ENCODE measurements around the gene C11orf98.
A peak's percentile ranks its signal among the peaks of the same experiment; 100 is the strongest.
"Not testable (repeated sequence)": the region's sequence is repeated elsewhere in the genome, so short reads cannot be mapped to it uniquely, and the experiment has no call there.

C11orf98 gene

DNA sequence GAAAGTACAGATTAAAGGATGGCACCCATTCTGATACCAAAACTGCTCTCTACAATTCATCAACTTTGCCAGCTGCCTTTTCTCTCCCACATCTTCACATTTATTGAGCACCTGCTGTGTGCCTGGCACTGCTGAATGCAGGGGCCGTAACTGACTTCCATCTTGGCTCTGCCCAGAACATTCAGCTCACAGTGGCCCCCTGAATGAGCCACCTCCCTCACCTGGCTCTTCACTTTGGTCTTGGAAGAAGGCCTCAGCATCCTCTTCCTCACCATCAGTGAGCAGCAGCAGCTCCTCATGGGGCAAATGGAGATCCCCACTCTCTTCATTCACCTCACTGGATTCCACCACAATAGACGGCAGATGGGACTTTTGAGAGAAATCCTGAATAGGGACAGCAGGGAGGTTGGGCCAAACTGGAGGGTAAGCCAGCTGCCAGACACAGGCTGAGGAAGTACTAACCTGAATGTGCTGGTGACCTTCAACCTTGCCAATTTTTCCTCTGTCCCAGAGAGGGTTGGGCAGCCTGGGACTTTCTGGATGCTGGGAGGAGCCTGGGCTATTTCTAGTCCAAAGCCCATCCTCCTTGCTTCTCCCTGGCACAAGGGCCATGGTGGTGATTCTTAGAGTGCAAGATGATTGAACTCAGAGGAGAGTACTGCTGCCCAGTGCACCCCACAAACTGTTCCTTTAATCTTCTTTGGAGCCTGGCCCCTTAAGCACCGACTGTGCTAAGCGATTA is 4.6 kb upstream of the C11orf98 start:
- no peaks in the 10 kb centered on the region for H3K9me3 ChIP-seq (ENCODE audit: control insufficient read depth, low read length)
- H3K4me3 ChIP-seq (ENCODE audit: low read length): peak overlapping the region; percentile 92
- peak overlapping the region; percentile 96 for H3K9ac ChIP-seq (ENCODE audit: low read length)
- DNase-seq (ENCODE audit: low read depth): no peak
- no peaks in the 10 kb centered on the region for H3K27me3 ChIP-seq (replicated peaks; ENCODE audit: control insufficient read depth, insufficient read depth, low read length)
- H3K4me1 ChIP-seq (ENCODE audit: control insufficient read depth, insufficient read depth, low read length): peaks cover 44% of the 10 kb centered on the region
- peaks cover 30% of the 10 kb centered on the region for H3K36me3 ChIP-seq (ENCODE audit: control insufficient read depth, insufficient read depth, low read length, severe bottlenecking)

DNA sequence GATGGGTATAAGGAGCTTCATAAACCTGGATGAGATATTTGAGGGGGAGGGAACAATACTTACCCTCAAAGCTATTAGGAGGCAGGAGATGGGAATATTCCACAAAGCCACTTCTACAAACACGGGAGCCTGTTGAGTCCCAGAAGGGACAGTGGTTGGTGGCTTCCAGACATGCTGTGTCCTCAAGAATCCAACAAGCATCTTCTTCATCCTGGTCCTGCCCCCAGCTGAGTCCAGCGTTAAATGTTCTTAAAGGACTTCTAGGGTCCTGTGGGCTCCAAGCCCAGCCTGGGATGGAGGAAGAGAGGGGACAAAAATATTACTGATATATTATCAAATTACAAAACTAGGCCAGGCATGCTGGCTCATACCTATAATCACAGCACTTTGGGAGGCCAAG is 2.5 kb upstream of the C11orf98 start:
- no peak for DNase-seq (ENCODE audit: low read depth)
- Histone ChIP-seq H3K9ac (ENCODE audit: low read length) (peak overlapping the region; percentile 94), H3K4me3 (ENCODE audit: low read length) (peak overlapping the region; percentile 98), H3K9me3 (ENCODE audit: control insufficient read depth, low read length) (no peaks in the 10 kb centered on the region), H3K36me3 (ENCODE audit: control insufficient read depth, insufficient read depth, low read length, severe bottlenecking) (peaks cover 30% of the 10 kb centered on the region), H3K27me3 (replicated peaks; ENCODE audit: control insufficient read depth, insufficient read depth, low read length) (no peaks in the 10 kb centered on the region), H3K4me1 (ENCODE audit: control insufficient read depth, insufficient read depth, low read length) (peaks cover 28% of the 10 kb centered on the region)

DNA sequence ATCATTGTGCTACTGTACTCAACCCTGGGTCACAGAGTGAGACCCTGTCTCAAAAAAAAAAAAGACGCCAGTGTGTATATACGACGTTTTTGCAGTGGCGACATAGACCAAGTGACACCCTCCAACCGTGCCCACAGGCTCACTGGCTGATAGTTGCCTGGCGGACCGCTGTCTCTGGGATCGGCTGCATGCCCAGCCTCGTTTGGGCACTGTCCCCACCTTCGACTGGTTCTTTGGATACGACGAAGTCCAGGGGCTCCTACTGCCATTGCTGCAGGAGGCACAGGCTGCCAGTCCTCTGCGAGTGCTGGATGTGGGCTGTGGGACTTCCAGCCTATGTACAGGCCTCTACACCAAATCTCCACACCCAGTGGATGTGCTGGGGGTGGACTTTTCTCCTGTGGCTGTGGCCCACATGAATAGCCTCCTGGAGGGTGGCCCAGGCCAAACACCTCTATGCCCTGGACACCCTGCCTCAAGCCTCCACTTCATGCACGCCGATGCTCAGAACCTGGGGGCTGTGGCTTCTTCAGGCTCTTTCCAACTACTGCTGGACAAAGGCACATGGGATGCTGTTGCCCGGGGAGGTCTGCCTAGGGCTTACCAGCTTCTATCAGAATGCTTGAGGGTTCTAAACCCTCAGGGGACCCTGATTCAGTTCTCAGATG is 1.4 kb upstream of the C11orf98 start:
- peaks cover 27% of the 10 kb centered on the region for H3K4me1 ChIP-seq (ENCODE audit: control insufficient read depth, insufficient read depth, low read length)
- H3K4me3 ChIP-seq (ENCODE audit: low read length): peak overlapping the region; percentile 98
- peaks cover 39% of the 10 kb centered on the region for H3K36me3 ChIP-seq (ENCODE audit: control insufficient read depth, insufficient read depth, low read length, severe bottlenecking)
- H3K9me3 ChIP-seq (ENCODE audit: control insufficient read depth, low read length): no peaks in the 10 kb centered on the region
- peak overlapping the region; percentile 94 for H3K9ac ChIP-seq (ENCODE audit: low read length)
- H3K27me3 ChIP-seq (replicated peaks; ENCODE audit: control insufficient read depth, insufficient read depth, low read length): no peaks in the 10 kb centered on the region
- no peak for DNase-seq (ENCODE audit: low read depth)

GRCh38 chr11:62665599-62666258 is 719 bp upstream of the C11orf98 start:
- peak overlapping the region; percentile 98 for H3K4me3 ChIP-seq (ENCODE audit: low read length)
- no peaks in the 10 kb centered on the region for H3K9me3 ChIP-seq (ENCODE audit: control insufficient read depth, low read length)
- peak; percentile 77 for DNase-seq (ENCODE audit: low read depth)
- peaks cover 27% of the 10 kb centered on the region for H3K4me1 ChIP-seq (ENCODE audit: control insufficient read depth, insufficient read depth, low read length)
- H3K9ac ChIP-seq (ENCODE audit: low read length): peak overlapping the region; percentile 94
- H3K36me3 ChIP-seq (ENCODE audit: control insufficient read depth, insufficient read depth, low read length, severe bottlenecking): peaks cover 42% of the 10 kb centered on the region
- no peaks in the 10 kb centered on the region for H3K27me3 ChIP-seq (replicated peaks; ENCODE audit: control insufficient read depth, insufficient read depth, low read length)

- peak overlapping the region; percentile 94 for H3K9ac ChIP-seq (ENCODE audit: low read length)
- peaks cover 21% of the 10 kb centered on the region for H3K4me1 ChIP-seq (ENCODE audit: control insufficient read depth, insufficient read depth, low read length)
- peaks cover 42% of the 10 kb centered on the region for H3K36me3 ChIP-seq (ENCODE audit: control insufficient read depth, insufficient read depth, low read length, severe bottlenecking)
- no peaks in the 10 kb centered on the region for H3K27me3 ChIP-seq (replicated peaks; ENCODE audit: control insufficient read depth, insufficient read depth, low read length)
- H3K4me3 ChIP-seq (ENCODE audit: low read length): peak overlapping the region; percentile 98
- DNase-seq (ENCODE audit: low read depth): no peak
- no peaks in the 10 kb centered on the region for H3K9me3 ChIP-seq (ENCODE audit: control insufficient read depth, low read length)
Measured at GRCh38 chr11:62664405-62665074, 470 bp downstream of the C11orf98 start.

DNA sequence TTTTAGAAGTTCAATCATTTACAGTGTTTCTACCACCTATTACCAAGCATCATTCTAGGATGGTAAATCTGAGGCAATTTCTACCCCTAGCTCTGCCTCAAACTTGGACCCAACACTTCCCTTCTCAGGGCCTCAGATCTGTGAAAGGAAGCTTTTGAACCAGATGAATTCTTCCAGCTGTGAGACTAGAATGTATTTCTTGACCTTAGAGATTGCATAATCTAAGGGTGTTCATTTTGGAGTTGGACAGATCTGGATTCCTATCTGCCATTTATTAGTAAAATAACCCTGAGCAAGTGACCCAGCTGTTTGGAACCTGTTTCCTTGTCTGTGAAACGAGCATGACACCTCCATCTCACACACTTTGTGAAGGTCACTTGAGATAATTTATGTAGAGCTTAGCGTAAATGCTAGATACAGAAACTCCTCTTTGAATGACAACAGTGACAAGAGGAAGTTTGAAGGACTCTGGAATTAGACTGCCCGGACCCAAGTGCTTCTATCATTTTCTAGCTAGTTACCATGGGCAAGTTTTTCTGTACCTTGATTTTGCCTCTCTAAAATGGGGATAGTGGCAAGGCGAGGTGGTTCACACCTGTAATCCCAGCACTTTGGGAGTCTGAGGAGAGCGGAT is 8.1 kb downstream of the C11orf98 start:
- Histone ChIP-seq H3K4me1 (ENCODE audit: control insufficient read depth, insufficient read depth, low read length) (peaks cover 8% of the 10 kb centered on the region), H3K9me3 (ENCODE audit: control insufficient read depth, low read length) (no peaks in the 10 kb centered on the region), H3K27me3 (replicated peaks; ENCODE audit: control insufficient read depth, insufficient read depth, low read length) (no peaks in the 10 kb centered on the region), H3K36me3 (ENCODE audit: control insufficient read depth, insufficient read depth, low read length, severe bottlenecking) (peaks cover 7% of the 10 kb centered on the region), H3K4me3 (ENCODE audit: low read length) (no peak overlapping the region), H3K9ac (ENCODE audit: low read length) (no peak overlapping the region)
- peak; percentile 41 for DNase-seq (ENCODE audit: low read depth)

DNA sequence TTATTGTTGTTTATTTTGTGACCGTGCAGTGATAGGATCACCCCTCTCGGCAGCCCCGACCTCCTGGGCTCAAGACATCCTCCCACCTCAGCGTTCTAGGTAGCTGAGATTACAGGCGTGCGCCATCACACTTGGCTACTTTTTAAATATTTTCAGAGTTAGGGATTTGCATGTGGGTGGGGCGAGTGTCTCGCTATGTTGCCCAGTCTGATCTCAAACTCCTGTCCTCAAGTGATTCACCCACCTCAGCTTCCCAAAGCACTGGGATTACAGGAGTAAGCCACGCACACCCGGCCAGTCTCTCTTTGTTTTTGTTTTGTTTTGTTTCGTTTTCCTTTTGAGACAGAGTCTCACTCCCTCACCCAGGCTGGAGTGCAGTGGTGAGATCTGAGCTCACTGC is 10.7 kb downstream of the C11orf98 start:
- Histone ChIP-seq H3K9ac (ENCODE audit: low read length) (no peak overlapping the region), H3K4me1 (ENCODE audit: control insufficient read depth, insufficient read depth, low read length) (peaks cover 13% of the 10 kb centered on the region), H3K4me3 (ENCODE audit: low read length) (no peak overlapping the region), H3K27me3 (replicated peaks; ENCODE audit: control insufficient read depth, insufficient read depth, low read length) (no peaks in the 10 kb centered on the region), H3K9me3 (ENCODE audit: control insufficient read depth, low read length) (no peaks in the 10 kb centered on the region), H3K36me3 (ENCODE audit: control insufficient read depth, insufficient read depth, low read length, severe bottlenecking) (peaks cover 6% of the 10 kb centered on the region)
- DNase-seq (ENCODE audit: low read depth): no peak

DNA sequence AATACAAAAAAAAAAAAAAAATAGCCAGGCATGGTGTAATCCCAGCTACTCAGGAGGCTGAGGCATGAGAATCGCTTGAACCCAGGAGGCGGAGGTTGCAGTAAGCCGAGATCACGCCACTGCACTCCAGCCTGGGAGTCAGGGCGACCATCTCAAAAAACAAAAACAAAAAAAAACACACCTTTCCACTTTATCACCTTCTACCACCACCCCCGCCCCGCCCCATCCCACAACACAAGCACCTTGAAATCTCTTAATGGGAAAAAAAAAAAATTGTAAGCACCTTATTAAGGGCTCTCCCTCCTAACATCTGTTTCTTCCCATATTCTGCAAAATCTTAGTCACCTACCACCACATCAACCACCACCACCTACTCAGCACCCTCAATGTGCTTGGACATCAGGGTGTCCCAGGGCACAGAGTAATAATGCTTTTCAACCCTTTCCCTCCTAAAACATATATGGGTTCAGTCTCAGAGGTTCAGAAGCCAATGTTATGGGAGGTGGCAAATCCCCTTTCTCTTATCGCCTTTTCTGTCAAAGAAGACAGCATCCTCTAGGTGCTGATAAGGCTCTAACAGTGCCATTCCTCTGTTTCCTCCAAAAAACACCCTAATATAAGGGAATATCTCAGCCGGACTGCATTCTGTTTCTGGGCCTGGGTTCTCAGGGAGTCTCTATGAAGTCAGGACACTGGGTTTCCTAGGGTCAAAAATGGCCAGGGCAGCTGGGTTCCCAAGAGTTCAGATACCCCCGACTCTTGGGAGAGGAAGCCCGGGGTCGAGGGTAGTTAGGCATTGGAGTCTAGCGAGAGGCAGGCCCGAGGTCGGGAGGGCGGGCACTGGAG is 12.6 kb downstream of the C11orf98 start:
- DNase-seq (ENCODE audit: low read depth): peak; percentile 11
- peaks cover 19% of the 10 kb centered on the region for H3K36me3 ChIP-seq (ENCODE audit: control insufficient read depth, insufficient read depth, low read length, severe bottlenecking)

GRCh38 chr11:62650283-62650682 is 14.7 kb downstream of the C11orf98 start:
- H3K4me1 ChIP-seq (ENCODE audit: control insufficient read depth, insufficient read depth, low read length): peaks cover 30% of the 10 kb centered on the region
- H3K4me3 ChIP-seq (ENCODE audit: low read length); H3K9ac ChIP-seq (ENCODE audit: low read length); H3K9me3 ChIP-seq (ENCODE audit: control insufficient read depth, low read length); H3K27me3 ChIP-seq (replicated peaks; ENCODE audit: control insufficient read depth, insufficient read depth, low read length); DNase-seq (ENCODE audit: low read depth): not testable (repeated sequence)
- H3K36me3 ChIP-seq (ENCODE audit: control insufficient read depth, insufficient read depth, low read length, severe bottlenecking): peaks cover 19% of the 10 kb centered on the region

More for the DNA sequence above, 12.6 kb downstream of the C11orf98 start:
- H3K9ac ChIP-seq (ENCODE audit: low read length): peak overlapping the region; percentile 94
- H3K9me3 ChIP-seq (ENCODE audit: control insufficient read depth, low read length): no peaks in the 10 kb centered on the region
- peak overlapping the region; percentile 93 for H3K4me3 ChIP-seq (ENCODE audit: low read length)
- H3K4me1 ChIP-seq (ENCODE audit: control insufficient read depth, insufficient read depth, low read length): peaks cover 20% of the 10 kb centered on the region
- H3K27me3 ChIP-seq (replicated peaks; ENCODE audit: control insufficient read depth, insufficient read depth, low read length): no peaks in the 10 kb centered on the region

- no peak for DNase-seq (ENCODE audit: low read depth)
- H3K4me3 ChIP-seq (ENCODE audit: low read length): no peak overlapping the region
- H3K27me3 ChIP-seq (replicated peaks; ENCODE audit: control insufficient read depth, insufficient read depth, low read length): no peaks in the 10 kb centered on the region
- peaks cover 37% of the 10 kb centered on the region for H3K4me1 ChIP-seq (ENCODE audit: control insufficient read depth, insufficient read depth, low read length)
- H3K9me3 ChIP-seq (ENCODE audit: control insufficient read depth, low read length): no peaks in the 10 kb centered on the region
- H3K36me3 ChIP-seq (ENCODE audit: control insufficient read depth, insufficient read depth, low read length, severe bottlenecking): peaks cover 20% of the 10 kb centered on the region
- no peak overlapping the region for H3K9ac ChIP-seq (ENCODE audit: low read length)
Measured at GRCh38 chr11:62649486-62649885, 15.5 kb downstream of the C11orf98 start.

Measured in adipocyte (in vitro differentiated cells).